Breast epithelium (tissue), 3 donors: Measurements from ENCODE around the gene ARHGEF19.

ENCODE experiments used
- POLR2A ChIP-seq: fragments of 450-650 bp; IDR thresholded peaks from one replicate; pipeline ENCODE4 v1.6.1; 2016; ENCODE audit warnings: antibody characterized with exemption, mild to moderate bottlenecking, moderate library complexity
- POLR2AphosphoS5 ChIP-seq, 3 donors: sonication (generic); formaldehyde crosslinking; IDR thresholded peaks; one replicate each; pipeline ENCODE4 v1.6.1; 2017; ENCODE audit warnings: antibody characterized with exemption in 3 of 3
- TF ChIP-seq, protein P1 (sequence below), 3 donors: fragments of 450-650 bp; IDR thresholded peaks; one replicate each; pipeline ENCODE4 v1.5.1; 2016 to 2017; ENCODE audit warnings: antibody characterized with exemption in 3 of 3, mild to moderate bottlenecking in 3 of 3, moderate library complexity in 3 of 3

DNA sequence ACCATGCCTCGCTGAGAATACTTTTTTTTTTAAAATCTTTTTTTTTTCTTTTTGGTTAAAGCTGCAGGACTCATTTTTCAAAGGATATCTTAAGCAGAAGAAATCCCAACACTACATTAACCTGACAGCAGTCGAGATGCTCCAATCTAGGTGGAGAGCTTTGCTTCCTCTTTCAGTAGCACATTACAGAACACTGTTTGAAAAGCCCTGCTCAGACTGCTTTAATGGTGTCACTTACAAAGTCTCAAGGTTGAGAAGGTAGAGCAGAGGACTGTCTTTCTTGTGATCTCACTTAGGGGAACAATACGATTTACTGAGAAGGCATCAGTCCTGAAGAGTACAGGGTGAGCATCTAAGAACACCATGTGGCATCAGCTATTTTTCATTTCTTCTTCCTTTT is 45.5 kb upstream of the ARHGEF19 start:
- TF ChIP-seq, protein P1, sequence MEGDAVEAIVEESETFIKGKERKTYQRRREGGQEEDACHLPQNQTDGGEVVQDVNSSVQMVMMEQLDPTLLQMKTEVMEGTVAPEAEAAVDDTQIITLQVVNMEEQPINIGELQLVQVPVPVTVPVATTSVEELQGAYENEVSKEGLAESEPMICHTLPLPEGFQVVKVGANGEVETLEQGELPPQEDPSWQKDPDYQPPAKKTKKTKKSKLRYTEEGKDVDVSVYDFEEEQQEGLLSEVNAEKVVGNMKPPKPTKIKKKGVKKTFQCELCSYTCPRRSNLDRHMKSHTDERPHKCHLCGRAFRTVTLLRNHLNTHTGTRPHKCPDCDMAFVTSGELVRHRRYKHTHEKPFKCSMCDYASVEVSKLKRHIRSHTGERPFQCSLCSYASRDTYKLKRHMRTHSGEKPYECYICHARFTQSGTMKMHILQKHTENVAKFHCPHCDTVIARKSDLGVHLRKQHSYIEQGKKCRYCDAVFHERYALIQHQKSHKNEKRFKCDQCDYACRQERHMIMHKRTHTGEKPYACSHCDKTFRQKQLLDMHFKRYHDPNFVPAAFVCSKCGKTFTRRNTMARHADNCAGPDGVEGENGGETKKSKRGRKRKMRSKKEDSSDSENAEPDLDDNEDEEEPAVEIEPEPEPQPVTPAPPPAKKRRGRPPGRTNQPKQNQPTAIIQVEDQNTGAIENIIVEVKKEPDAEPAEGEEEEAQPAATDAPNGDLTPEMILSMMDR (IDR thresholded peaks at IDR 0.05), result no peak
- TF ChIP-seq POLR2AphosphoS5 (IDR thresholded peaks at IDR 0.05) (no peak), POLR2A (no peak)
